Measurements from ENCODE around the gene MPLKIP.
A peak's percentile ranks its signal among the peaks of the same experiment; 100 is the strongest.
"Not testable (repeated sequence)": the region's sequence is repeated elsewhere in the genome, so short reads cannot be mapped to it uniquely, and the experiment has no call there.

Gene MPLKIP

DNA sequence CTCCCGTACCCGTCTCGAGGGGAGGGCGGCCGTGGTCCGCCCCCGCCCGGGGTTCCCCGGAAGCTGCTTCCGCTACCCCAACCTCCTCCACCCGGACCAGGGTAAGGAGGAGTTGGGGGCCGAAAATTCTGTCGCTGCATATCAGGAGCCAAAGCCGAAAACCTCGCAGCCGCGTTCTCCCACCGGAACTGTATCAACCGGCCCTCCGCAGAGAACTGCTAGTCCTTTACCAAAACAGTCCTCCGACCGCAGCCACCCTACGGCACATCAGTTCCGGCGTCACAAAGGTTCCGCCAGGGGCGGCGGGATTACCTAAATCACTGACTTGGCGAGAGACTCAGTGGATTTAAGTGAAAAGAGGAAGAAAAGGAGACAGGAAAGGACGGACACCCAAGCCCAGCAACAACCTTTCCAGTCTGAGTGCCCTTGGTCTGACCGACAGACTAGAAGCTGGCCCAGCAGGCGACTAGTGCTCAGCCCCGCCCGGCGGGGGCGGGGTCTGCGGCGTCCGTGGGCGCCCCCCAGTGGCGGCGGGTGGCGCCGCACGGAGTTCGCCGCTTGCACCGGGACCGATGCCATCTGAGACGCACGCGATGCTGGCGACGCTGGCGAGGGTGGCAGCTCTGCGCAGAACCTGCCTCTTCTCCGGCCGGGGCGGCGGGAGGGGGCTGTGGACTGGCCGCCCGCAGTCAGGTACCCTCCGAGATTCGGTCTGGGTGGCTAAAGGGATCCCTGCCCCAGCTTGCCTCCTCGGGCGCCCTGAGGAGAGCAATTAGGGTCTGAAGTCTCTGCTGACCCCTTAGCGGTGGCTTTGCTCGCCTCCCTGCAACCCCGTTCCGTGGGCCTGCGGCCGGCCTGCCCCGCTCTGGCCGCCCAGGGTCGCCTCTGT is at the start of gene MPLKIP, which contains the start of gene SUGCT:
MPLKIP (minus strand) TSS at position 195 of the 889 bp plus-strand sequence; CDS start at position 140, 55 bp downstream.
SUGCT (plus strand) TSS at position 578 of the 889 bp plus-strand sequence.
- DNase-seq = peak; percentile 83

DNA sequence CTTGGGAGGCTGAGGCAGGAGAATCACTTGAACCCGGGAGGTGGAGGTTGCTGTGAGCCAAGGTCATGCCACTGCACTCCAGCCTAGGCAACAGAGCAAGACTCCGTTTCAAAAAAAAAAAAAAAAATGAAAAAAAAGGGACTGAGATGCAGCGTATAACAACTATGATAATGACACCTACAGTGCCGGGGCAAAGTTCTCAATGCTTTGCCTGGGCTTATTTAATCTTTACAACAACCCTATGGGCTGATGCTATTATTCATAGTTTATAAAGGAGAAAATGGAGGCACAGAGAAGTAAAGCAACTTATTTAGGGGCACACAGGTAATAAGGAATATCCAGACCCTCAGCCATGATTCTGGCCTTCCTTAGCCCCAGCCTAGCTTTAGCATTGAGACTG is 48.0 kb upstream of the MPLKIP start:
- DNase-seq = no peak

DNA sequence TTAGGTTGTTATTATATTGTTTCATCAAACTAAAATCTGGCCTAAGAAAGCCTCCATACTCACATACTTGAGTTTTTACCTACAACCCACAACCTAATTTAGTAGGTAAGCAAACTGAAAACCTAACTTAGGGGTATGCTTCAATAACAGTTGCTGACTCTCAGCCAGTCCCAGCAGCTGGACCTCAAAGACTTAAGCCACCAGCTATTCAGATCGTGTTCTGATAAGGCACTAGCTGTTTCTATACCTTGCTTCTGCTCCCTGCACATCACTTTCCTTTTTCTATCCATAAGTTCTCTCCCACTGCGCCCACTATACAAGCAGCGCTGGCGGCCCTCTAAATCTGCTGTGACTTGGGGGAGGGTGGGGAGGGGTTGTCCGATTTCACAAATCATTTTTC is 42.6 kb upstream of the MPLKIP start:
- no peak for DNase-seq

- DNase-seq = no peak
Observed at GRCh38 chr7:40175725-40176510, 41.5 kb upstream of the MPLKIP start.

DNA sequence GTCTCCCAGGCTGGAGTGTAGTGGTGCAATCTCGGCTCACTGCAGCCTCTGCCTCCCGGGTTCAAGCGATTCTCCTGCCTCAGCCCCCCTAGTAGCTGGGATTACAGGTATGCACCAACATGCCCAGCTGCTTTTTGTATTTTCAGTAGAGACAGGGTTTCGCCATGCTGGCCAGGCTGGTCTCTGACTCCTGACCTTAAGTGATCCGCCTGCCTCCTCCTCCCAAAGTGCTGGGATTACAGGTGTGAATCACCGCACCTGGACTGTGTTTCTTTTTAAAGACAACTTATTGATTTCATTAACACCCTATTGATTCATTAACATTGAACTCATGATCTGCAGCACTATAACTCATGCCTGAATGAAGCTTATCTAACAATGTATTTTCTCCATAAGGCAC is 40.8 kb upstream of the MPLKIP start:
- DNase-seq = not testable (repeated sequence)

GRCh38 chr7:40173121-40173520 is 38.7 kb upstream of the MPLKIP start:
- not testable (repeated sequence) for DNase-seq

DNA sequence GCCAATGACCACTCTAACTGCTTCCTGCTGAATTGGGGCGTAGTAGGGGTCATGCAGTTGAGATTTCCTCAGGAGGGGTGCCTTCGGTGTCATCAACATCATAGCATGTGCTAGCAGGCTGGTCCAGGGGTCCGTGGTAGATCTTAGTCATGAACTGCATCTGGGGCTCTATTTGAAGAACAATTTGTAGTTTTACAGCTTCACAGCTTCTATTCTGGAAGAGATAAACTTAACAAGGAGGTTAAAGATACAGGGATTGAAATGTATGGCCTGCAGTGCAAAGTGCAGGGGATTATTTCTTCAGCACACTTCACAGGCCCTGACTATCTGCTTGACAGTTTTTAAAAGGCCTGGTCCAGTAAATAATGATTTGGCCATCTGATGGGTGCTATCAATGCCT is 33.8 kb upstream of the MPLKIP start:
- DNase-seq = not testable (repeated sequence)

DNA sequence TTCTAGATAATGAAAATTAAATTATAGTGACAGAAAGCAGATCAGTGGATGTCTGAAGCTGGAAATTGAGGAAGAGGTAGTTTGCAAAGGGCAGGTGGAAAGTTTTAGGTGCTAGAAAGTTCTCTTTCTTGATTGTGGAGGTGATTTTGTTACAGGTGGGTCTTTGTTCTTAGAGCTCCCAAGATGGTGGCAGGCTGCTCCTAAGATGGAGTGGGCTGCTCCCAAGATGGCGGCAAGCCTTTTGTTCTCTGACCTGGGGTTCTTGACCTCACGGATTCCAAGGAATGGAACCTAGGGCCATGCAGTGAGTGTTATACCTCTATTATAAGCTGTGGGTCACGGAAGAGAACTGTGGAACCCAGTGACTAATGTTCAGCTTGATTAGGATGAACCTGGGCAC is 32.9 kb upstream of the MPLKIP start:
- no peak for DNase-seq

DNA sequence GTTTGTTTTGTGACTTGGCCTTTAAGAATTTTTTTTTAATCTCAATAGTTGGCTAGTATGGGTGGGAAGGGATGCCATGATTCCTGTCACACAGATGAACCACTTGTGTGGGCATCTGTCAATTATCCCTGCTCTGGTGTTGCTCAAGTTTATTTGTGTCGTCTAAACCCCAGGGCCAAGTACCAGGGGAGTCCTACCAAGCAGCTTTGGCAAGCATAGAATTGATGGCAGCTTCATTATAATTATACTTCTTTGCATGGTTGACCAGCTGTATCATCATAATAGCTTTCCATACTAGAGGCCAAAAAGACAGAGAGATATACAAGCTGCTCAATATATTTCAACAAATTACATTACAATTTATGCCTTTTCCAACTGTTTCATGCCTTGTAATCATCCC is 30.8 kb upstream of the MPLKIP start:
- no peak for DNase-seq

DNA sequence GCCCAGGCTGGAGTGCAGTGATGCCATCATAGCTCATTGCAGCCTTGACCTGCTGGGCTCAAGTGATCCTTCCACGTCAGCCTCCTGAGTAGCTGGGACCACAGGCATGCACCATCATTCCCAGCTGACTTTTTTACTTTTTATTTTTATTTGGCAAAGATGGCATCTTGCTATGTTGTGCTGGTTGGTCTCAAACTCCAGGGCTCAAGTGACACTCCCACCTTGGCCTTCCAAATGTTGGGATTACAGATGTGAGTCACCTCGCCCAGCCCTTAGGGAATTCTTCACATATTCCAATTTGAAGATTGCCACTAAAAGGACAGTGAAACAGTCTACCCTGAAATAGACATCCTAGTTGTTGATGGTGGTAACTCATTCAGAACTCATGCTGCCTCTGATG is 28.1 kb upstream of the MPLKIP start:
- no peak for DNase-seq

- DNase-seq = no peak
Observed at GRCh38 chr7:40156988-40157387, 22.6 kb upstream of the MPLKIP start.

- DNase-seq = no peak
Observed at GRCh38 chr7:40151504-40151903, 17.1 kb upstream of the MPLKIP start.

DNA sequence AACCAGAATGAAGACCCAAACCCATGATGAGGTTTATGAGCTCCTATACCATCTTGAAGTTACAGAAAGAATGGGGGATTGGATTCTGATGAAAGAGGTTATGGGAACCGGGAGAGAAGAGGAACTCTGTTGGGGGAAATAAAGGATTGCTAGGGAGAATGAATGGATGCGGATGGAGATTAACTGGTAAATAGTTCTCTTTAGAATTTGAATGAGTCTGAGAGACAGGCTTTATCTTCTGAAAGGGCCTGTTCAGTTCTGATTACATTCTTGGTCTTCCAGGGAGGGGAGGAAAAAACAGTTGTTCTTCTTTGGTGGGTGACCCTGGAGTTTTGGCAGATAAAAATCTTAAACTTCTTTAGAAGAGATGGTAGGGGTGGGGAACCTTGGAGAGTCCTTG is 14.2 kb upstream of the MPLKIP start:
- no peak for DNase-seq

GRCh38 chr7:40148247-40148580 is 13.8 kb upstream of the MPLKIP start:
- not testable (repeated sequence) for DNase-seq

GRCh38 chr7:40147371-40148246 is 13.2 kb upstream of the MPLKIP start:
- no peak for DNase-seq

- not testable (repeated sequence) for DNase-seq
Observed at GRCh38 chr7:40145596-40146130, 11.2 kb upstream of the MPLKIP start.

DNA sequence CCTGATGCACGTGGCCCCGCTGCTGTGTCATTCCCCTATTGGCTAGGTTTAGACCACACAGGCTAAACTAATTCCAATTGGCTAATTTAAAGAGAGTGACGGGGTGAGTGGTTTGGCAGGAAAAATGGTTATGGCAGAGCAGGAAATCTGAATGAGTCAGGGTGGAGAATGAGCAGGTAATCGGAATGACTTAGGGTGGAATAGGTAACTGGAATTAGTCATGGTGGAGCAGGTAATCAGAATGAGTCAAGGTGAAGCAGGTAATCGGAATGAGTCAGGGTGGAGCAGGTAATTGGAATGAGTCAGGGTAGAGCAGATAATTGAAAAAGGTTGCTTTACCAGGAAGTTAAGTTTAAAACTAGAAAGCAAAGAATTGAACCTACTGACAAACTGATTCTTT is 7.5 kb upstream of the MPLKIP start:
- not testable (repeated sequence) for DNase-seq

- not testable (repeated sequence) for DNase-seq
Observed at GRCh38 chr7:40139891-40140290, 5.5 kb upstream of the MPLKIP start.

DNA sequence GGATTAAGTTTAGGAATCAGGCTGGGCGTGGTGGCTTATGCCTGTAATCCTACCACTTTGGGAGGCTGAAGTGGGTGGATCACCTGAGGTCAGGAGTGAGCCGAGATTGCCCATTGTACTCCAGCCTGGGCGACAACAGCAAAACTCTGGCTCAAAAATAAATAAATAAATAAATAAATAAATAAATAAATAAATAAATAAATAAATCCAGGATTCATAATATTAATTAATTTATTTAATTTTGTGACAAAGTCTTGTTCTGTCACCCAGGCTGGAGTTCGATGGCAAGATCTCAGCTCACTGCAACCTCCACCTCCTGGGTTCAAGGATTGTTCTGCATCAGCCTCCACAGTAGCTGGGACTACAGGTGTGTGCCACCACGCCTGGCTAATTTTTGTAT is 4.6 kb upstream of the MPLKIP start:
- no peak for DNase-seq

DNA sequence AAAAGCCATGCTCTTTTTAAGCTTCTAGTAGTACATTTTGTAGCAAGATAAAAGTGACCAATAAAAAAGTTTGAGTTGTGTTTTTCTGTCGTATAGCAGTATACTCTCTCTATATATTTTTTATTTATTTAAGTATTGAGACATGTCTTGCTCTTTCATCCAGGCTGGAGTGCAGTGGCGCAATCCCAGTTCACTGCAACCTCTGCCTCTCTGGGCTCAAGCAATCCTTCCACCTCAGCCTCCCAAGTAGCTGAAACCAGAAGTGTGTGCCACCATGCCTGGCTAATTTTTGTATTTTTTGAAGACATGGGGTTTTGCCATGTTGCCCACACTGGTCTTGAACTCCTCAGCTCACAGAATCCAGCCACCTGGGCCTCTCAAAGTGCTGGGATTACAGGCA is 3.1 kb upstream of the MPLKIP start:
- no peak for DNase-seq

- no peak for DNase-seq
Observed at GRCh38 chr7:40135317-40135610, 842 bp upstream of the MPLKIP start.

- peak; percentile 56 for DNase-seq
Observed at GRCh38 chr7:40133561-40134427, 628 bp downstream of the MPLKIP start.

All from NCI-H748 treated with DMSO at 0.1 percent for 48 hours (cell line).